ENCODE results near the gene NOTCH4. TPM values are rescaled to one million over a fixed set of nuclear protein-coding genes. Genes with fewer than 3 reads are reported as not detected.

NOTCH4 gene
- total RNA-seq, 1 experiment from 2014 or later, result 2.3 TPM

- no CpG with 5 or more reads among the region's 11 CpGs for WGBS (ENCODE audit: extremely low coverage, insufficient read length, low lambda C conversion rate)
- H3K23me2 ChIP-seq (ENCODE audit: insufficient read length, low read depth, low read length, poor library complexity, severe bottlenecking), result peaks cover 3% of the 10 kb centered on the region
- no peaks in the 10 kb centered on the region for H3K79me2 ChIP-seq (ENCODE audit: insufficient read depth, low read length)
- no peak overlapping the region for H4K91ac ChIP-seq (ENCODE audit: insufficient read length, low read depth, low read length)
- no peak overlapping the region for H3K18ac ChIP-seq (ENCODE audit: insufficient read length, low read depth, low read length)
- no peaks in the 10 kb centered on the region for H3K27me3 ChIP-seq (ENCODE audit: insufficient read depth, low read length)
- H3K56ac ChIP-seq (ENCODE audit: insufficient read length, low read depth, low read length), result no peak overlapping the region
- no peak overlapping the region for H3K4me2 ChIP-seq (ENCODE audit: insufficient read depth, insufficient read length, low read length)
- H4K20me1 ChIP-seq (ENCODE audit: control insufficient read depth, insufficient read depth, insufficient read length), result no peaks in the 10 kb centered on the region
- peaks cover 1% of the 10 kb centered on the region in 2 experiments; a peak in 3 of 4 replicates for H3K4me1 Mint-ChIP-seq
- H2BK15ac ChIP-seq (ENCODE audit: low read depth, low read length), result no peak overlapping the region
- no peak overlapping the region for H4K5ac ChIP-seq (ENCODE audit: insufficient read length, low read depth, low read length)
- no peak overlapping the region for H3K23ac ChIP-seq (ENCODE audit: insufficient read length, low read depth, low read length)
- H3K36me3 Mint-ChIP-seq (ENCODE audit: insufficient read depth in 1 of 3, low read depth in 3 of 3), result peaks cover 0 to 1% (median 0%) of the 10 kb centered on the region in 3 experiments; a peak in 1 of 7 replicates
- H2BK12ac ChIP-seq (ENCODE audit: insufficient read length, low read depth, low read length), result no peak overlapping the region
- no peak overlapping the region for H2BK120ac ChIP-seq (ENCODE audit: low read depth, low read length, poor library complexity, severe bottlenecking)
- H2AFZ ChIP-seq (ENCODE audit: low read length), result no peak overlapping the region
- no peak overlapping the region for H2AK5ac ChIP-seq (ENCODE audit: insufficient read length, low read length)
- H3K27me3 Mint-ChIP-seq (ENCODE audit: low read depth), result peaks cover 13% of the 10 kb centered on the region
- no peak overlapping the region for H3K9ac ChIP-seq (ENCODE audit: extremely low read depth, insufficient read length, low read length)
- no peaks in the 10 kb centered on the region; a peak in 1 of 5 replicates for H3K9me3 Mint-ChIP-seq
- no peak overlapping the region for H3K27ac Mint-ChIP-seq
- H4K8ac ChIP-seq (replicated peaks; ENCODE audit: insufficient read length, low read depth, low read length), result no peak overlapping the region
- TF ChIP-seq, protein P1, sequence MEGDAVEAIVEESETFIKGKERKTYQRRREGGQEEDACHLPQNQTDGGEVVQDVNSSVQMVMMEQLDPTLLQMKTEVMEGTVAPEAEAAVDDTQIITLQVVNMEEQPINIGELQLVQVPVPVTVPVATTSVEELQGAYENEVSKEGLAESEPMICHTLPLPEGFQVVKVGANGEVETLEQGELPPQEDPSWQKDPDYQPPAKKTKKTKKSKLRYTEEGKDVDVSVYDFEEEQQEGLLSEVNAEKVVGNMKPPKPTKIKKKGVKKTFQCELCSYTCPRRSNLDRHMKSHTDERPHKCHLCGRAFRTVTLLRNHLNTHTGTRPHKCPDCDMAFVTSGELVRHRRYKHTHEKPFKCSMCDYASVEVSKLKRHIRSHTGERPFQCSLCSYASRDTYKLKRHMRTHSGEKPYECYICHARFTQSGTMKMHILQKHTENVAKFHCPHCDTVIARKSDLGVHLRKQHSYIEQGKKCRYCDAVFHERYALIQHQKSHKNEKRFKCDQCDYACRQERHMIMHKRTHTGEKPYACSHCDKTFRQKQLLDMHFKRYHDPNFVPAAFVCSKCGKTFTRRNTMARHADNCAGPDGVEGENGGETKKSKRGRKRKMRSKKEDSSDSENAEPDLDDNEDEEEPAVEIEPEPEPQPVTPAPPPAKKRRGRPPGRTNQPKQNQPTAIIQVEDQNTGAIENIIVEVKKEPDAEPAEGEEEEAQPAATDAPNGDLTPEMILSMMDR (conservative IDR thresholded peaks at IDR 0.05), result no peak
- no peak overlapping the region for H2BK5ac ChIP-seq (ENCODE audit: insufficient read length, low read length)
- no peak overlapping the region; the same call in 1 of the 2 replicates for H3K14ac ChIP-seq (ENCODE audit: insufficient read depth, low read length)
- DNase-seq, result no peak
- no peak overlapping the region for H3T11ph ChIP-seq (ENCODE audit: low read length)
- H3K79me1 ChIP-seq (ENCODE audit: insufficient read depth, low read depth, low read length, poor library complexity, severe bottlenecking), result no peaks in the 10 kb centered on the region
- no peak overlapping the region for H3K4me3 Mint-ChIP-seq
- H3K27ac ChIP-seq (ENCODE audit: insufficient read length, low read depth, low read length), result no peak overlapping the region
- H3K9me3 ChIP-seq (ENCODE audit: control insufficient read depth, low read depth, low read length), result no peaks in the 10 kb centered on the region
- H3K4me1 ChIP-seq (ENCODE audit: insufficient read depth, low read length), result no peaks in the 10 kb centered on the region
- H2BK20ac ChIP-seq (ENCODE audit: low read depth, low read length, poor library complexity, severe bottlenecking), result no peak overlapping the region
- no peak overlapping the region for H3K4ac ChIP-seq (ENCODE audit: low read depth, low read length)
These were observed 6.9 kb downstream of the NOTCH4 start for GRCh38 chr6:32216998-32217397.

Data from H9 (cell line).